HG02840 (cell line): Measurements from ENCODE around the gene GFER.

Source experiments
- ATAC-seq: cut with Tn5 transposase; IDR thresholded peaks from one replicate; pipeline ENCODE4 v1.9.1; 2021; ENCODE audit warnings: mild to moderate bottlenecking, moderate library complexity, moderate number of reproducible peaks; ENCODE audit not compliant: unreplicated experiment, low FRiP score

The GFER gene

GRCh38 chr16:2036200-2036966 lies 52.4 kb downstream of the GFER start:
- no peak for ATAC-seq

DNA sequence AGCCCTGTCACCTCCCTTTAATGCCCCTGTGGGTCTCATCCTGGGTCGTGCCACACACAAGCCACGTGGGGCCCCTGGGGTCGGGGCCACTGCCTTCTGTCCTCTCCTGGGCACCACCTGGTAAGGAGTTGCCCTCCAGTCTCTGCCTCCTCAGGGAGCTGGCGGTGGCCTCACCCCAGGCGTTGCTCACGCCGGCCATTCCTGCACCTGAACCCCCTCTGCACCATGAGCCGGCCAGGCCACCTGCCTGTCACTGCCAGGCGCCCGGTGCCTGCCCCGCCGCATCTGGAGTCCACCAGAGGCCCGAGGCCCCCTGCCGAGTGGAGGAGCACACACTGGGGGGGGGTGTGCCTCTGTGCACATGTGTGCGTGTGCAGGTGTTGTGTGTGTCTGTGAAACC lies 53.1 kb downstream of the GFER start:
- no peak for ATAC-seq
